Fibroblast of lung (primary cell): ENCODE results near the gene CEP63. TPM values are rescaled to one million over a fixed set of nuclear protein-coding genes. Genes with fewer than 3 reads are reported as not detected.

Experiments
- DNase-seq, 2 donors: peaks; one replicate each; pipeline versions ENCODE4 v3.0.0 to v3.0.0-alpha.2; 2010; ENCODE audit warnings: low read depth in 2 of 2
- H2AFZ ChIP-seq: 2 replicates; pipeline ENCODE4 v1.5.1; 2012; ENCODE audit warnings: low read length, control low read depth, inconsistent platforms
- H3K27ac ChIP-seq: 2 replicates; pipeline ENCODE4 v1.5.1; 2011; ENCODE audit warnings: low read length, control low read depth; ENCODE audit not compliant: insufficient read depth
- H3K27me3 ChIP-seq: 2 replicates; pipeline ENCODE4 v1.5.1; 2011; ENCODE audit warnings: mild to moderate bottlenecking, low read length; ENCODE audit not compliant: control insufficient read depth, insufficient read depth
- H3K36me3 ChIP-seq: 2 replicates; pipeline ENCODE4 v1.5.1; 2011; ENCODE audit warnings: low read length; ENCODE audit not compliant: control insufficient read depth, insufficient read depth
- H3K4me1 ChIP-seq: 2 replicates; pipeline ENCODE4 v1.5.1; 2011; ENCODE audit warnings: low read length; ENCODE audit not compliant: control insufficient read depth, insufficient read depth; ENCODE audit errors: extremely low read depth
- H3K4me2 ChIP-seq: 2 replicates; pipeline ENCODE4 v1.5.1; 2011; ENCODE audit warnings: low read length, control low read depth; ENCODE audit not compliant: insufficient read depth; ENCODE audit errors: extremely low read depth
- H3K4me3 ChIP-seq, 4 experiments: fragments of 200-600 bp in 1 of 4; sonication (generic) in 1 of 4; replicated peaks in 1 of 4; 2 replicates each; pipeline ENCODE4 v1.5.1; 2011 to 2016; ENCODE audit warnings: low read length in 4 of 4, low read depth in 3 of 4, mild to moderate bottlenecking in 3 of 4, control low read depth in 2 of 4, inconsistent platforms in 1 of 4, mixed read lengths in 1 of 4; ENCODE audit not compliant: insufficient read depth in 1 of 4; ENCODE audit errors: control extremely low read depth in 1 of 4
- H3K79me2 ChIP-seq: 2 replicates; pipeline ENCODE4 v1.5.1; 2012; ENCODE audit warnings: mild to moderate bottlenecking, low read length, inconsistent platforms; ENCODE audit not compliant: control insufficient read depth, insufficient read depth
- H3K9ac ChIP-seq: 2 replicates; pipeline ENCODE4 v1.5.1; 2011; ENCODE audit warnings: mild to moderate bottlenecking, low read length, control low read depth; ENCODE audit not compliant: insufficient read depth
- H3K9me3 ChIP-seq: 2 replicates; pipeline ENCODE4 v1.5.1; 2012; ENCODE audit warnings: low read depth, low read length; ENCODE audit not compliant: control insufficient read depth, insufficient read depth
- H4K20me1 ChIP-seq: 2 replicates; pipeline ENCODE4 v1.5.1; 2011; ENCODE audit warnings: low read length; ENCODE audit not compliant: control insufficient read depth, insufficient read depth; ENCODE audit errors: extremely low read depth
- CTCF ChIP-seq, 2 donors: IDR thresholded peaks in 1 of 2; conservative IDR thresholded peaks in 1 of 2; 1 replicate in 1 of 2; 2 replicates in 1 of 2; pipeline ENCODE4 v1.5.1; 2011 to 2012; ENCODE audit warnings: low read length in 2 of 2, control low read depth in 1 of 2, inconsistent platforms in 1 of 2, low read depth in 1 of 2, mild to moderate bottlenecking in 1 of 2
- EZH2 ChIP-seq: IDR thresholded peaks from 2 replicates; pipeline ENCODE4 v1.5.1; 2012; ENCODE audit warnings: low read length, control low read depth, mild to moderate bottlenecking; ENCODE audit errors: missing control alignments
- polyA plus RNA-seq, 2 donors: library from polyadenylated mRNA; depleted of rRNA in 1 of 2; stranded (reverse) in 1 of 2; unstranded in 1 of 2; fragments of >200 nt; gene quantifications; 2 replicates each; pipeline ENCODE4 v1.2.1, GENCODE V29; 2011 to 2012; ENCODE audit warnings: missing spikeins in 1 of 2
- total RNA-seq: library from RNA; depleted of rRNA; stranded (reverse); fragments of >200 nt; gene quantifications from 2 replicates; pipeline ENCODE4 v1.2.1, GENCODE V29; 2014

Gene CEP63
- total and polyA plus RNA-seq, 2 donors (not counting 1 experiment from before 2014, with no cell fraction given), result 22.3 to 26.4 TPM

GRCh38 chr3:134441821-134442220 lies 44.0 kb upstream of the CEP63 start:
- Histone ChIP-seq H3K27me3 (no peaks in the 10 kb centered on the region), H3K4me3 (no peak overlapping the region), H3K4me1 (peaks cover 11% of the 10 kb centered on the region), H3K27ac (no peak overlapping the region), H3K36me3 (no peaks in the 10 kb centered on the region), H2AFZ (no peak overlapping the region), H3K9ac (no peak overlapping the region), H3K9me3 (no peaks in the 10 kb centered on the region), H4K20me1 (no peaks in the 10 kb centered on the region), H3K79me2 (no peaks in the 10 kb centered on the region), H3K4me2 (no peak overlapping the region)
- peak in 1 of 2 donors; percentile 33 for DNase-seq
- TF ChIP-seq EZH2 (no peak), CTCF (conservative IDR thresholded peaks at IDR 0.05 in 1 of 2, IDR thresholded peaks at IDR 0.05 in 1 of 2; ENCODE audit: low read depth in 1 of 2, low read length in 2 of 2) (no peak)

- Histone ChIP-seq H3K27ac (no peak overlapping the region), H3K9me3 (no peaks in the 10 kb centered on the region), H4K20me1 (no peaks in the 10 kb centered on the region), H3K36me3 (no peaks in the 10 kb centered on the region), H3K4me1 (peaks cover 14% of the 10 kb centered on the region), H2AFZ (no peak overlapping the region), H3K9ac (no peak overlapping the region), H3K4me2 (no peak overlapping the region), H3K27me3 (no peaks in the 10 kb centered on the region), H3K4me3 (no peak overlapping the region), H3K79me2 (no peaks in the 10 kb centered on the region)
- DNase-seq, result no peak
- TF ChIP-seq EZH2 (no peak), CTCF (conservative IDR thresholded peaks at IDR 0.05 in 1 of 2, IDR thresholded peaks at IDR 0.05 in 1 of 2; ENCODE audit: low read depth in 1 of 2, low read length in 2 of 2) (no peak)
Measured at GRCh38 chr3:134445095-134445494, 40.8 kb upstream of the CEP63 start.

GRCh38 chr3:134445636-134446035 lies 40.2 kb upstream of the CEP63 start:
- no peak overlapping the region for H3K27ac ChIP-seq
- no peak for TF ChIP-seq CTCF (conservative IDR thresholded peaks at IDR 0.05 in 1 of 2, IDR thresholded peaks at IDR 0.05 in 1 of 2; ENCODE audit: low read depth in 1 of 2, low read length in 2 of 2)
- TF ChIP-seq EZH2, result no peak
- no peaks in the 10 kb centered on the region for H3K9me3 ChIP-seq

More at GRCh38 chr3:134445636-134446035, 40.2 kb upstream of the CEP63 start:
- H3K9ac ChIP-seq, result no peak overlapping the region
- H4K20me1 ChIP-seq, result no peaks in the 10 kb centered on the region
- H3K79me2 ChIP-seq, result no peaks in the 10 kb centered on the region
- no peak overlapping the region for H3K4me2 ChIP-seq
- H2AFZ ChIP-seq, result no peak overlapping the region
- peaks cover 14% of the 10 kb centered on the region for H3K4me1 ChIP-seq
- DNase-seq, result peak; percentile 53 to 65
- H3K27me3 ChIP-seq, result no peaks in the 10 kb centered on the region
- no peak overlapping the region for H3K4me3 ChIP-seq
- no peaks in the 10 kb centered on the region for H3K36me3 ChIP-seq
